ENCODE data around the gene ZNF653. TPM values are rescaled to one million over a fixed set of nuclear protein-coding genes. Genes with fewer than 3 reads are reported as not detected.

Gene ZNF653
- total RNA-seq, 1 donor from 2014 or later: 13.4 TPM

DNA sequence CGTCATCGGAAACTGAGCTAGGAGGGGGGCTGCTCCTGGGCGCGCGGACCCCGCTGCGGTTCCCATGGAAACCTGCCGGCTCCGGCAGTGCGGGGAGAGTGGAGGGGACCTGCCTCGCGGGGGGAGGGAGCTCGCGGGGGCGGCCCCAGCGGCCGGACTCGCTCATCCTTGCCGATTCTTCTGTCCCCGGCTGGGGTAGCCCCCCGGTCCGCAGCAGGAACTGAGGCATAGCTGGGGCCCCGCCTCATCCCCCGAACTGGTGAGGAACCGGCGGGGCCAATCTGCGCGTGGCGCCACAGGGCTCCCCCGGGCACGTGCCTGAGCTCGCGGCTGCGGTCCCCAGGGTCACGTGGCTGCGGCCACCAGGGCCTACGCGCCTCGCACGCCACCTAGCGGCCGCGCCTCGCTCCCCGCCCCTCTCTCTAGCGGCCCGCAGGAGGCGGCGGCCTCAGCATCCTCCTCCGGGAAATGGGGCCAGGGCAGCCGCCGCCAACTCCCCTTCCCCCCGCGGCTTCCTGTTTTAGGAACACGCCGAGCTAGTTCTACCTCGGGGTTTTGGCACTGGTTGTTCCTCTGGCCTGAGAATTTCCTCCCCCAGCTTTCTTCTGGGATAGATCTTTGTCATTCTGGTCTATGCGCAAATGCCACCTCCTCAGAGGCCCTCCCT, 23.1 kb downstream of the ZNF653 start:
- no peak overlapping the region for H3K27ac Mint-ChIP-seq
- H3K36me3 Mint-ChIP-seq: peaks cover 4% of the 10 kb centered on the region

DNA sequence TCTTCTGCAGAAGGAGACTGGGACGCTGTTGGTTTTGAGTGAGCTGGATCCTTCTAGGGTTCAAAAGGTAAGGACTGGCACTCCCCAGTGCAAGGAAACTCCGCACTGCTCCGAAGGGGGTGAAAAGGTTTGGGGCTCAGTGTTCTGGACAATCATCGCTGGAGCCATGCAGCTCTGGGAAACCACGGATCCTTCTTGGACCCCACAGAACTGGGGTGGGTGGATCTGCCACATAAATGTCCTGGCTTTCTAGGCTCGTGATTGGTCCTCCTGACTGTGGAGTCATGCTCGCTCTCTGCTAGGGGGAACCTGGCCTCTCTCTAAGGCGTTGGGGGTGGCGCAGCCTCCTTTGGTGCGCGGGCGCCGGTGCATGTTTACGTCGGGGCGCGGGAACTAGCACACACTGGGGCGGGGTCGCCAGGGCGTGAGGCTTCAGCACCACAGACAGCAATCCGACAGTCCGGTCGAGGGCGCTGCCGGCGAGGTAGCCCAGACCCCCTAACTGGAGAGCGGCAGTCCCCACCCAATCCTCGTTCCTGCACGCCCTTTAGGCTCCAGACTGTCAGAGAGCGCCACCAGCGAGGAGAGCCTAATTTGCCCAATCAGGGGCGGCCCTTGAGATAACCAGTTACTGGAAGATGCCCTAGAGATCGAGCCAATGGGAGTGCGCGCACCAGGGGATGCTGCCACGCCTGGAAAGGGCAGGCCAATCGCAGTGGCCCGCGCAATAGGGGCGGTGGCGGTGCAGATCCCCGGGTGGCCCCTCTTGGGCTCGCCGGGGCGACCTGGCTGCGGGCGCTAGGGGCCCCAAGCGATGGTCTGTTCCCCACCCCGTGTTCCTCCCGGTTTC, 23.9 kb downstream of the ZNF653 start:
- TF ChIP-seq, protein P1, sequence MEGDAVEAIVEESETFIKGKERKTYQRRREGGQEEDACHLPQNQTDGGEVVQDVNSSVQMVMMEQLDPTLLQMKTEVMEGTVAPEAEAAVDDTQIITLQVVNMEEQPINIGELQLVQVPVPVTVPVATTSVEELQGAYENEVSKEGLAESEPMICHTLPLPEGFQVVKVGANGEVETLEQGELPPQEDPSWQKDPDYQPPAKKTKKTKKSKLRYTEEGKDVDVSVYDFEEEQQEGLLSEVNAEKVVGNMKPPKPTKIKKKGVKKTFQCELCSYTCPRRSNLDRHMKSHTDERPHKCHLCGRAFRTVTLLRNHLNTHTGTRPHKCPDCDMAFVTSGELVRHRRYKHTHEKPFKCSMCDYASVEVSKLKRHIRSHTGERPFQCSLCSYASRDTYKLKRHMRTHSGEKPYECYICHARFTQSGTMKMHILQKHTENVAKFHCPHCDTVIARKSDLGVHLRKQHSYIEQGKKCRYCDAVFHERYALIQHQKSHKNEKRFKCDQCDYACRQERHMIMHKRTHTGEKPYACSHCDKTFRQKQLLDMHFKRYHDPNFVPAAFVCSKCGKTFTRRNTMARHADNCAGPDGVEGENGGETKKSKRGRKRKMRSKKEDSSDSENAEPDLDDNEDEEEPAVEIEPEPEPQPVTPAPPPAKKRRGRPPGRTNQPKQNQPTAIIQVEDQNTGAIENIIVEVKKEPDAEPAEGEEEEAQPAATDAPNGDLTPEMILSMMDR (conservative IDR thresholded peaks at IDR 0.05): no peak
- H3K4me1 Mint-ChIP-seq (ENCODE audit: unreplicated experiment): peaks cover 4% of the 10 kb centered on the region
- H3K4me3 Mint-ChIP-seq: peak overlapping the region; percentile 71
- no peak overlapping the region for H3K27ac Mint-ChIP-seq
- no peak for DNase-seq (ENCODE audit: extremely low spot score, unreplicated experiment)
- peaks cover 51% of the 10 kb centered on the region for H3K27me3 Mint-ChIP-seq
- no peaks in the 10 kb centered on the region for H3K9me3 Mint-ChIP-seq
- peaks cover 4% of the 10 kb centered on the region for H3K36me3 Mint-ChIP-seq

More for the DNA sequence above, 23.1 kb downstream of the ZNF653 start:
- Mint-ChIP-seq H3K27me3 (peaks cover 44% of the 10 kb centered on the region), H3K4me1 (ENCODE audit: unreplicated experiment) (peaks cover 4% of the 10 kb centered on the region), H3K4me3 (peak overlapping the region; percentile 67), H3K9me3 (no peaks in the 10 kb centered on the region)
- peak; percentile 86 for DNase-seq (ENCODE audit: extremely low spot score, unreplicated experiment)
- TF ChIP-seq, protein P1 (conservative IDR thresholded peaks at IDR 0.05): peak; percentile 93

DNA sequence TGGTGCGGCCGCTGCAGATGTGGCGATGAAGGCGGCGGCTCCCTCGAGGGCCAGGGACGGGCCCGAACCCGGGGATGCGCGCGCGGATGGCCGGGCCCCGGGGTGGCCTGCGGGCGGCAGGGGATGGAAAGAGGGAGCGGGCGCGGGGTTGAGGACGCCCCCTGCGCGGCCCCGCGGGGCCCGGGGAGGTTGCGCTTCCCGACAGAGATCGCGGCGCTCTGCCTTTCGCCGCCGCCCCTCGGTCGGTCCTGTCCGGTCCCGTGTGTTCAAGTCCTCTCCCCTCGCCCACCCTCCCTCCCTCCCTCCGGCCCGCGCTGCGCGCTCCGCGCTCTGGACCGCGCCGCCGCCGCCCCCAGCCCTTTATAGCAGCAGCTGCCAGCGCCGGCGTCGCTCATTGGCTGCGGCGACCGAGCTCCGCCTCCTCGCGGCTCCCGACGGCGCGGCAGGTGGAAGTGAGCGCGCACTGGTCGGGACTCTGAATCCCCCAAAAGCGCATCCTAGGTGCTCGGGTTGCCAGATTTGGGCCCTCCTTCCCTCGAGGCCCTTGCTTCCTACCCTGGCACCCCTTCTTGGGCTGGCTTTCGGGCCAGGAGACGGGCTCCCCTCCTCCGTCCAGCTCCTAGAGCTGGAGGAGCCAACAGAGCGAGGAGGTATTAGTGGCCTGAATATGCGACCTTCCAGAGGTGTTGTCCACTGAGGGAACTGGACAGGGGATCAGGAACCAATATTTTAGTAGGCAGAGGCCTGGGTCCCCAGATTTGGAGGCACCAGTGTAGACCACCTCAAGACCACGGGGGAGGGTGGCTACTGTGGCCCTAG, 24.7 kb downstream of the ZNF653 start, which contains the start of gene ELAVL3:
TSS of gene ELAVL3 (minus strand) at position 332 of the 819 bp plus-strand sequence. CDS start 438 bp downstream, outside the sequence.
- H3K36me3 Mint-ChIP-seq: peaks cover 4% of the 10 kb centered on the region
- peaks cover 55% of the 10 kb centered on the region for H3K27me3 Mint-ChIP-seq
- TF ChIP-seq, protein P1 (conservative IDR thresholded peaks at IDR 0.05): peak; percentile 24
- H3K4me3 Mint-ChIP-seq: peak within 1 kb of the TSS; percentile 71
- DNase-seq (ENCODE audit: extremely low spot score, unreplicated experiment): no peak
- H3K4me1 Mint-ChIP-seq (ENCODE audit: unreplicated experiment): peaks cover 4% of the 10 kb centered on the region
- H3K27ac Mint-ChIP-seq: no peak within 1 kb of the TSS
- no peaks in the 10 kb centered on the region for H3K9me3 Mint-ChIP-seq

DNA sequence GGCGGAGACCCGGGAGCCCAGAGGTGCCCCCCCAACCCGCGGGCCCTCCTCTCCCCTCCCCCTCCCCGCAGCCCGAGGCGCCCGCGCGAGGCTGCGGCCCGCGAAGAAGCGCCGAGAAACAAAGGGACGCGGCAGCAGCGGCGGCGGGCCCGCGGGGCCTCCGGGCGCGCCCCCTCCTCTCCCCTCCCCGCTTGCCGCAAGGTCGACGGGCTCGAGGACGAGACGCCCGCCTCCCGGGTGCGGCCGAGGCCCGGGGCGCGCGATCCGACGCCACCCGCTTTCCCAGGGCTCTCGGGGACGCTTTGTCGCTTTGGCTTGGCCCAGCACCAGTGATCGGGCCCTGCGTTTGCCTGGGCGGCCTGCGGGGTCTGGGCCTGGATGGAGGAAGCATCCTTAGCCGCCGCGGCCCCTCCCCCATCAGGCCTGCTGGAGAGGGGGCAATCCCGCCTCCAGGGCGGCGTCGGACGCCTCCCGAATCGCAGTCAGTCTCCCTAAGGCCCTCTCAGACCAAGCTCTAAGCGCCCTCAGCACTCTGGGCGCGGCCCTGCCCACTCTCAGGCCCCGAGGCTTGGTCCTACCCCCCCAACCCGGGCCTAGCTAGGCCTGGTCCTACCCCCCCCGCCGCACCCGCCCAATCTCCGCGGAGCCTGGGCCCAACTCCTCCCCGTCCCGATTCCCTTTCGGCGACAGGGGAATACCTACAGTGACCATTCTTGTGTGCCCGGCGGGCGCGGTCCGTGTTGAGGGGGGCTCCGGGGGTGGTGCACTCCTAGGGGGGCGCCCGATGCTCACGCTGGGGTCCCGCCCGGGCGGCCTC, 25.5 kb downstream of the ZNF653 start:
- Mint-ChIP-seq H3K27ac (no peak overlapping the region), H3K9me3 (no peaks in the 10 kb centered on the region), H3K4me3 (no peak overlapping the region), H3K4me1 (ENCODE audit: unreplicated experiment) (peaks cover 4% of the 10 kb centered on the region), H3K27me3 (peaks cover 55% of the 10 kb centered on the region), H3K36me3 (peaks cover 2% of the 10 kb centered on the region)
- DNase-seq (ENCODE audit: extremely low spot score, unreplicated experiment): no peak
- TF ChIP-seq, protein P1 (conservative IDR thresholded peaks at IDR 0.05): no peak

All from type B pancreatic cell (in vitro differentiated cells).